GM19324 (cell line): ENCODE data around the gene CNTN4.

Source experiments
- ATAC-seq: cut with Tn5 transposase; IDR thresholded peaks from one replicate; pipeline ENCODE4 v1.9.1; 2021; ENCODE audit warnings: mild to moderate bottlenecking, moderate library complexity; ENCODE audit not compliant: unreplicated experiment, low FRiP score

The CNTN4 gene

GRCh38 chr3:2568156-2568555 is 469.5 kb downstream of the CNTN4 start:
- ATAC-seq = no peak

- no peak for ATAC-seq
Measured at GRCh38 chr3:2568929-2569328, 470.3 kb downstream of the CNTN4 start.

- no peak for ATAC-seq
Measured at GRCh38 chr3:2577571-2577970, 478.9 kb downstream of the CNTN4 start.

GRCh38 chr3:2578560-2578959 is 479.9 kb downstream of the CNTN4 start:
- no peak for ATAC-seq

DNA sequence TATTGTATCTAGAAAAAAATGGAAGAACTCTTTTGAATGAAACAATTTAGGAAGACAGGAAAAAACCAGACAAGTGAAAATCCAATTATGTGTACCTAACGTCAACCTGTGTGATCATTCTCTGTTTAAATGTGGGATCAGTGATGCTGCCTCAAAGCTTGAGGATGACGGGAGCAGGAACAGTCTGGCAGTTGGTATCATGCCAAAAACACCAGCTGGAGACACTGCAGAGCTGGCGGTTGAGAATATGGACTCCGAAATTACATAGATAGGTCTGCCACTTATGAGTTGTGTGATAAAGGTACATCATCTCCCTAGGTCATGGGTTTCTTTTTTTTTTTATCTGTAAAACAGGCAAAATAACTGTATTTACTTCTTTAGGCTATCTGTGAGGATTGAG is 480.5 kb downstream of the CNTN4 start:
- no peak for ATAC-seq

- ATAC-seq = no peak
Measured at GRCh38 chr3:2583046-2583445, 484.4 kb downstream of the CNTN4 start.

- ATAC-seq = no peak
Measured at GRCh38 chr3:2589336-2589969, 490.8 kb downstream of the CNTN4 start.

DNA sequence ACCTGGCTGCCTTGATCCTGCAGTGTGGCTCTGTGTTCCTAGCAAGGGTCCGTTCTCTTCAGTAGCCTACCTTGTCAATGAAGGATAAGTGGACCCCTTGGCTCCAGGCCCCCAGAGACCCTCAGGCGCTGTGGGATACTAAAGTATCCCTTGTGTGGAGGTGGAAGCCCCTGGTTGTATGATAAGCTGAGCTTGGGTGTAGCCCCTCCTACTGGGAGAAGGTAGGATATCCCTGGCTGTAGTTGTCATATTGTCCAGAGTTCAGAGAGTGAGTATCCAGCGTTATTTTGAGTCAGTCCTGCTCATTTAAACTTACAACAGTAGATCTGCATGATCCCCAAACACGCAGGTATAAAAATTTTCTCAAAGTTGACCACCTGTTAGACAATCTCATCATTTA is 496.8 kb downstream of the CNTN4 start:
- no peak for ATAC-seq

GRCh38 chr3:2597615-2598014 is 498.9 kb downstream of the CNTN4 start:
- no peak for ATAC-seq

GRCh38 chr3:2599471-2599870 is 500.8 kb downstream of the CNTN4 start:
- ATAC-seq = no peak

DNA sequence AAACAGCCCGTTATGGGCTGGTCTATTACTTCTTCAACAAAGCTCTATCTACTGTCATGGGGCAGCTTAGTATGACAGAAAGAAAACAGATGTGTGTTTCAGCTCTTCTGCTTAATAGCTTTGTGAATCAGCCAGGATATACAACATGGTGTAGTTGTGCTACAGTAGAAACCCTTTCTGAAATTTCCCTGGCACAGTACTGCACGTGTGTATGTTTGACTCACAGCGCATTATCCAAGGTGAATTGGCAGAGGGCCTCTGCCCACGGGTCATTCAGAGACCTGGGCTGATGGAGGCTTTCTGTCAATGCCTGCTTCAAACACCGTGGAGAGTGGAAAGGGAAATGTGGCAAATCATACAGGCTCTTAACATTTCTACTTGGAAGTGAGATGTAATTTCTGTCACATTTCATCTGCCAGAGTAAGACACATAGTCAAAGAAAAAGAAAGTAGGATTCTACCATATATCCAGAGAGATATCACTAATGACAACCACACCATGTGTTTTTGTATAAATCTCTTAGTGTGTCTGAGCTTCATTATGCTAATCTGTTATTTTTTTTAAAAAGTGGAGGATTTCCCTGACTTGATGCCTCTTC is 505.1 kb downstream of the CNTN4 start:
- no peak for ATAC-seq

DNA sequence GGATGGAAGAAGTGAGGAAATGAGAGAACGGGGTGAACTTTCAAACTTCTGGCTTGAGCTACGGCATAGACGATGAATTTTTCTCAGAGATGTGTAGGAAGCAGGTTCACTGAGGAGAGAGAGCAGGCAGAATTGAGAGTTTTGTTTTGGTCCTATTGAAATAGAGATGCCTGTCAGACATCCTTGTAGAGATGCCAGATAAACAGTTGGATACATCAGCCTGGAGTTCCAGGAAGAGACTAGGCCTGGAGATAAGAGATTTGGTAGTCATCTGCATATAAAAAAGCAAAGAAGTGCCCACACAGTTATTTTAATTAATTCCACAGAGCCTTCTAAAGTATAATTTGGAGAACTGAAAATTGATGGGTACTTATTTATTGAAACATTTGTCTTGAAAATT is 515.9 kb downstream of the CNTN4 start:
- ATAC-seq = no peak

DNA sequence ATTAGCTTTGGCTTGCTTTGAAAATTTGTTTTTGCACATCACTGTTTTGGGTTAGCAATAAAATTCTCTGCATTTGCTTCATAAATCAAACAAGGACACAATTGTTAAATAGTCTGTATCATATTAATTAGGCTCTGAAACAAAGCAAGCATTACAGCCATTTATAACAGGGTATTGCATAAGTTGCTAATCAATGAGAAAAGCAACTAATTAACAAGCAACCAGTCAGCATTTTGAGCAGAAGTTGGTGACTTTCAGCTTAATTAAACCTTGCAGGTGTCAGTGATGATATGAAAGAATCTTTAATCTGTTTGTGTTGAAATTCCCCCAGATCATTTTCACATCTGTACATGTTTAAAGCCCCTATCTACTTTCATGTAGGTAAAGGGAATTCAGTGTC is 516.4 kb downstream of the CNTN4 start:
- ATAC-seq = no peak

GRCh38 chr3:2623436-2623835 is 524.8 kb downstream of the CNTN4 start:
- ATAC-seq = no peak

GRCh38 chr3:2628117-2628516 is 529.5 kb downstream of the CNTN4 start:
- ATAC-seq = no peak

DNA sequence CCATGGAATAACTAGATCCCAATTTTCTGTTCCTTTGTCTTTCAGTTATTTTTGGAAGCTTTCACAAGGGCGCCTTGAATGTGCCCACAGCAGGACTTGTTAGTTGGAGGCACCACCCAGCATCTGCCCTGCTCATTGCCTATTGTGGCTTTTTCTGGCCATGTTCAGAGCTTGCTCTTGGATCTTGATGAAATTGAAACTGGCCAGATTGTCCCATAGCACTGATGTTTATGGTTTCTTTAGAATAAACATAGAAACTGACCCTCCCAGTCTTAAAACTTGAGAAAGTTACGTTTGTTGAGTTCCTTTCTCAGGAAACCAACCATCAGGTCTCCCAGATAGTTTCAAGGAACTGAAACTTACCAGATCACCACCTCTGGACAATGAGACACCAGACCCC is 536.8 kb downstream of the CNTN4 start:
- ATAC-seq = no peak

DNA sequence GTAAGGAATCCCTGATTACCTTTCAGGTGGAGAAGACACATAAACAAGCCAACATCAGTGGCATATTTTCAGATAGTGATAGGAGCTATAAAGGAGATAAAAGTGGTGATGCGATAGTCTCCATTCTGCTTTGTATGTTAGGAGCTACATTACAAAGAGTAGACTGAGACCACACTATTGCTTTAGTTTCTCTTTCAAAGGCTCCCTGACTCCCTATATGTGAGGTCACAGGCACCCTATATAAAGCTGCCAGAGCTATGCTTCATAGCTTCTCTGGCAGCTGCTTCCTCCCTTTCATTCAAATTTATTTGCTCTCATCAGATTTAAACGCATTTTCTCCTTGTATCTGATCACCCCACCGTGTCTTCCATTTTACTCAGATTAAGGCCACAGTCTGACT is 544.9 kb downstream of the CNTN4 start:
- no peak for ATAC-seq

DNA sequence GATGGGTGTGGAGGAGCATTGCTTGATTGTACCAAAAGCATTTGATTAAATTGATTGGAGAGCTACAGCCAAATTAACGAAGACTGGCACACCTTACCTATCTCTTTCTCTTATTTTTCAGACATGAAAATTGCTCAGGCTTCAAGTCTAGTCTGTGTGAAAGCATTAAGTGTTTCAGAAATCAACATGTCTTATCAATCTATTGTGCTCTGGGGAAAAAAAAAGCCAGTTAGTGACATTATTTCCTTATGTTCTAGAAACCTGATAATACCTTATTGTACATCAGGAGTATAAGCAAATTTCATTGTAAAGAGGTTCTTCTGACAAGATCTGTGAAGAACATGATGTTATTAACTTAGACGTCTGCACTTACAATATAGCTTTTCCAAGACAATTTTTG is 546.3 kb downstream of the CNTN4 start:
- no peak for ATAC-seq

GRCh38 chr3:2650746-2651145 is 552.1 kb downstream of the CNTN4 start:
- ATAC-seq = no peak

GRCh38 chr3:2652386-2652785 is 553.7 kb downstream of the CNTN4 start:
- no peak for ATAC-seq

DNA sequence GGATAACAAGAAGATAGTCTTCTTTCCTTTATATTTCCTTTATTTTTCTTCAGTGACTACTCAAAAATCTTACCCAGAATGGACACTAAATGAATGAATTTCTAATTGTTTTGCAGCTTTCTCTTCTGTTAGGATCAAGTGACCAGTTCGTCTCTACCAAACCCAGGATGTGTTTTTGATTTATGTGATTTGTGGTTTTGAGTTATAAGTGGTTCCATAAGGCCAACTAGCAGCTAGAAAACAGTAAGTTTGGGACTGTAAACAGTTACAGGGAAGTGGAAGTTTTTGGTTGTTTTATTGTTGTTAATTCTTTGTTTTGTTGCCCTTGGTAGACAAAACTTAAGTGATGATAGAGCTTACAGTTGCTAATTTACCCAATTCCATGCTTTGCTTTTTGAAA is 555.0 kb downstream of the CNTN4 start:
- ATAC-seq = no peak

- no peak for ATAC-seq
Measured at GRCh38 chr3:2655229-2655701, 556.6 kb downstream of the CNTN4 start.
